Epidermal melanocyte (primary cell): ENCODE results near the gene OR8B3.
A peak's percentile ranks its signal among the peaks of the same experiment; 100 is the strongest.
"Not testable (repeated sequence)": the region's sequence is repeated elsewhere in the genome, so short reads cannot be mapped to it uniquely, and the experiment has no call there.

Source experiments
- DNase-seq: peaks from one replicate; pipeline ENCODE4 v3.0.0; 2011; ENCODE audit warnings: low spot score; ENCODE audit not compliant: insufficient read length

Gene OR8B3

DNA sequence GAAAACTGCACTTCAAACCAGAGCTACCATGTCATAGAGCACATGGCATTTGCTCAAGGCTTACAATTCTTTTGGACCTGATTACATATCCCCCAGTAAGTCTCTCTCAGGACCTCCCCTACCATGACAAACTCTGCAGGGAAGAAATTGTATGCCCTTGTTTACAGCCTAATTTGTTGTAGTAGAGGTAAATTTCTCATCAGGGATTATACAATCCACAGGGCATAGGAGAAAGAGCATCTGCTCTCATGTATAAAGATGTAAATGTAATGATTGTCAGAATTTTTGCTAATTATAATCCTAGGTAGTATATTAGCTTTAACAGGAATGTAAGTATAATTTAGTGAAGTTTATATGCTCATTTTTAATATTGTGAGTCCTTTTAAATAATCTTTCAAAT is at the start of gene OR8B3:
TSS of gene OR8B3 (minus strand) at position 101 of the 400 bp plus-strand sequence. CDS start 1,673 bp downstream, outside the sequence.
- no peak for DNase-seq

DNA sequence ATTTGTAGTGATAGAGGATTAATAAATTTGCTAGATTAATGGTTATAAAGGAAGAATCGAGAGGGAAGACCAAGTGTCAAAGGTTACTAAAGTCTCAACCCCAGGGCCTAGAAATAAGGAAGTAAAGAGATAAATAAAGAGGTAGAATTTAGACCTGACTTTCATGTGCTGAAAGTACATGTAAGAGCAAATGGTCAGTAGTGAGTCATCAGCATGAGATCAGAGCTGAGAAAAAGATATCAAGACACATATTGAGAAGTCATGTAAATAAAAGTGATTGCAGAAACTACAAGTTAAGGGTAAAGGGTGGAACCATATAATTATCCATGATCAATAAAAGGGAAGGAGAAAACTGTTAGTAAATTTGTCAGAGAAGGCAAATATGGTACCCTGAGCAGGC is 48.1 kb upstream of the OR8B3 start:
- DNase-seq = no peak

- DNase-seq = no peak
Measured at GRCh38 chr11:124445646-124446150, 46.9 kb upstream of the OR8B3 start, which contains the start of gene OR8B8. OR8B8 (minus strand) TSS chr11:124445696; CDS start chr11:124441085, 4,611 bp downstream.

GRCh38 chr11:124442847-124443246 is 44.0 kb upstream of the OR8B3 start:
- DNase-seq = no peak

GRCh38 chr11:124442442-124442841 is 43.6 kb upstream of the OR8B3 start:
- DNase-seq = no peak

DNA sequence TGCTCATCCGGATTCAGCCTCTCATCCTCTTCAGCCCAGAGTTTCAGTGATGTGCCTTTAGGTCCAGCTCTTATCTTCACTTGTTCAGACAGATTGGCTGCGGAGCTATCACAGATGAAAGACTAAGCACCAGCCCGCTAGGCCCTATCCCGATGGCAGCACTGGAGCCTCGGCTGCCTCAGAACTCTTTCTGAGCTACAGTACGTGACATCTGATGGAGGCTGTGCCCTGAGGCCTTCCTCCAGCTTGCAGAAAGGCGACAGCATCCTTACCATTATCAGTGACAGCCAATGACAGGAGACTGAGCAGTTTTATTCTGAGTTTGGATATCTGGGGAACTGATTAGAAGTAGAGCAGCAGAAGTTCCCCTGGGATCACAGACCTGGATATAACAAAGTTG is 42.7 kb upstream of the OR8B3 start:
- DNase-seq = no peak

GRCh38 chr11:124441081-124441480 is 42.3 kb upstream of the OR8B3 start:
- no peak for DNase-seq

GRCh38 chr11:124440608-124441007 is 41.8 kb upstream of the OR8B3 start:
- DNase-seq = no peak

DNA sequence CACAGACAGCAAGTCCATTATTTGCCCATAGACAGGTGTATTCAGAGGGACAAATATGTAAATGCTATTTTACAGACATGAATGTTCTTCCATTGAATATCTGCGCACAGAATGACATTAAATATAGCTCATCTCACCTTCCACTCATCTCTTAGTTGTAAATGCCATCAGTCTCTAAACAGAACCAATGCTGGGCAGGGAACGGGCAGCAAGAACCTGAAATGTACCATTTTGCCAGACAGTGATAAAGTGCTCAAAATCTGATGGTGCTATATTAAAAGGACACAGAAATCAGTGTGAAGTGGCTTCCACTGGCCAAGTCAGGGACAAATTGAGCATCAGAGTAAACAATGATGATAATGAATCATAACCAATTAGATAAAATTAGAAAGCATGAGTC is 35.9 kb upstream of the OR8B3 start:
- no peak for DNase-seq

- no peak for DNase-seq
Measured at GRCh38 chr11:124429599-124429998, 30.8 kb upstream of the OR8B3 start.

DNA sequence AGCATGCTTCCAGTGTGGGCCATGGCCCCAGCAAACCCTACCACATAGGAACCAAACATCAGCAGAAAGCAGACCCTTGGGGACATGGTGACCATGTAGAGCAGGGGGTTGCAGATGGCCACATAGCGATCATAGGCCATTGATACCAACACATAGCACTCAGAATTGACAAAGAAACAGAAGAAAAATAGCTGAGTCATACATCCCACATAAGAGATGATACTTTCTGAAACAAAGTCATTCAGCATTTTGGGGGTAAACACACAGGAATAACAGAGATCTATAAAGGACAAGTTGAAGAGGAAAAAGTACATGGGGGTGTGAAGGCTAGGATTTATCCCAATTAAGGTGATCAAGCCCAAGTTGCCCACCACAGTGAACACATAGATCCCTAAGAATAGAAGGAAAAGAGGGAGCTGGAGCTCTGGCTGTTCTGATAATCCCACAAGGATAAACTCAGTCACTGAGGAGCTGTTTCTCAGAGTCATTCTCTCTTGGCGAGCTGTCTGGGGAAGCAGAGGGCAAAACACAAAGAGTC is 25.6 kb upstream of the OR8B3 start, which contains the start of gene OR8B4:
TSS of gene OR8B4 (minus strand) at position 488 of the 538 bp plus-strand sequence. CDS start at position 488, 0 bp downstream.
- no peak for DNase-seq

DNA sequence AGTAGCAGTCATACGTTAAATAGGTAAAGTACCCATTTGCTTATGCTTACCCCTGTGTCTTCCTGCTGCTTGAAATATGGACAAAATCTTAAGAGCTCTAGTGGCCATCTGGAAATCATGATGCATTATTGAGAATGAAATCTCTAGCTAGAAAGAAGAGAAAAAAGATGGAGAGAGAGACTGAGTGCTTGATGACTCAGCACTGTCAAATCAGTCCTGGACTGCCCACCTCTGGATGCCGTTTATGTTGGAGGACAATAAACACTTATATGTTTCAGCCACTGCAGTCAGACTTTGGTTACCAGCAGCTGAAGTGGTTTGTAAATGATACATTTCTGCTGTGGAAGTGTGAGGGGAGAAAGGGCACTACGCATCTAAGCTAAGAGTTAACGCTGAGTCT is 22.2 kb upstream of the OR8B3 start:
- DNase-seq = no peak

GRCh38 chr11:124415356-124415923 is 16.6 kb upstream of the OR8B3 start:
- peak; percentile 32 for DNase-seq

DNA sequence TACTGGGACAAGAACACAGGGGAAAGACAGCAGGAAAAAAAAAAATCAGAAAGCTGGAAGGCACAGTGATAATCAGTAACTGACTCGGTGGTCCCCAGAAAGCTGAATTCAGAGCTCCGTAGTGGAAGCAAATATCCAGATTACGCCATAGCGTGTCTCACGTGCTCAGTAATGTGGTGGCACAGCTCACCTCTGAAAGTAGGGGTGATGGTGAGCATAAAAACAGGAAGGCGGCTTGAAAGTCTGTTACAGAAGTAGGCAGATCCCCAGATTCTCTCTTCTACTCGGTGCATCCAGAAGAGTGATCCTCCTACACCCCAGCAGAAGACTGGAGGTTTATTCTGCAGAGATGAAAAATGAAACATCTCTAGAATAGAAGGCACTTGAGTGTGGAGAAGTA is 11.1 kb upstream of the OR8B3 start:
- no peak for DNase-seq

GRCh38 chr11:124405581-124405980 is 6.8 kb upstream of the OR8B3 start:
- no peak for DNase-seq

DNA sequence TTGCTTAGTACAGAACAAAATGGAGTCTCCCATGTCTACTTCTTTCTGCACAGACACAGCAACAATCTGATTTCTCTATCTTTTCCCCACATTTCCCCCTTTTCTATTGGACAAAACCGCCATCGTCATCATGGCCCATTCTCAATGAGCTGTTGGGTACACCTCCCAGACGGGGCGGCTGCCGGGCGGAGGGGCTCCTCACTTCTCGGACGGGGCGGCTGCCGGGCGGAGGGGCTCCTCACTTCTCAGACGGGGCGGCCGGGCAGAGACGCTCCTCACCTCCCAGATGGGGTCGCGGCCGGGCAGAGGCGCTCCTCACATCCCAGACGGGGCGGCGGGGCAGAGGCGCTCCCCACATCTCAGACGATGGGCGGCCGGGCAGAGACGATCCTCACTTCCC is 4.4 kb upstream of the OR8B3 start:
- DNase-seq = not testable (repeated sequence)

DNA sequence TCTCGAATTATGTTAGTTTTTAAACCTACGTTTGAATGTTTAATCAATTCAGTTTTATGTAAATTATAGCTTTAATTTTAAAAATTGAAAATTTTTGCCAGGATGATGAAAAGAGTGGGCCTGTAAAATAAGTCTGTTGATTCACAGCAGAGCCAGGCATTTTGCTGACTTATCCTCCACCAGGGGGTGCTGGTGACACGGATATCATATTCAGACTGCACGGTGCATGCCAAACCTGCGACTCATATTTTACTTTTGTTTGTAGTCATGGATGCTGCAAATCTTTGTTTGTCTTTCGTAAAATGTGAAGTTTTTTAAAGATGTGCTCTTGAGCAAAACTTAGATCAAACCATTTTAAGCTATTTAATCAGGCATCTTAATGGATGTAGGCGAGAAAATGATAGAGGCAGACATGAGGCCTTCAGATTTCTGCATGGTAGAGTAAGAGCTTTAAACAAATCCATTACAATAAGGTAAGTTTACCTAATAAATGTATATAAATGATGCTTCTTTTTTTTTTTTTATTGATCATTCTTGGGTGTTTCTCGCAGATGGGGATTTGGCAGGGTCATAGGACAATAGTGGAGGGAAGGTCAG is 3.6 kb upstream of the OR8B3 start:
- DNase-seq = no peak

DNA sequence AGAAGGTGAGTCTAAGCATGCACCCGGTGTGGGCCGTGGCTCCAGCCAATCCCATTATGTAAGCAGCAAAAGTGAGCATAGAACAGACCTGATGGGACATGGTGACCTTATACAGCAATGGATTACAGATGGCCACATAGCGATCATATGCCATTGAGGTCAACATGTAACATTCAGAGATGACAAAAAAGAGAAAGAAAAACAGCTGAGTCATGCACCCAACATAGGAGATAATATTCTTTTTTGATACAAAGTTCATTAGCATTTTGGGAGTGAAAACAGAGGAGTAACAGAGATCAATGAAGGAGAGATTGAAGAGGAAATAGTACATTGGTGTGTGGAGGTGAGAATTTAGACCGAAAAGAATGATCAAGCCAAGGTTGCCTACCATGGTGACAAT is 2.0 kb downstream of the OR8B3 start:
- DNase-seq = not testable (repeated sequence)

GRCh38 chr11:124394408-124394807 is 4.4 kb downstream of the OR8B3 start:
- DNase-seq = no peak

GRCh38 chr11:124384399-124384798 is 14.4 kb downstream of the OR8B3 start, which contains the start of gene OR8B2:
OR8B2 (minus strand) TSS chr11:124384499; CDS start chr11:124383343, 1,156 bp downstream.
- no peak for DNase-seq

DNA sequence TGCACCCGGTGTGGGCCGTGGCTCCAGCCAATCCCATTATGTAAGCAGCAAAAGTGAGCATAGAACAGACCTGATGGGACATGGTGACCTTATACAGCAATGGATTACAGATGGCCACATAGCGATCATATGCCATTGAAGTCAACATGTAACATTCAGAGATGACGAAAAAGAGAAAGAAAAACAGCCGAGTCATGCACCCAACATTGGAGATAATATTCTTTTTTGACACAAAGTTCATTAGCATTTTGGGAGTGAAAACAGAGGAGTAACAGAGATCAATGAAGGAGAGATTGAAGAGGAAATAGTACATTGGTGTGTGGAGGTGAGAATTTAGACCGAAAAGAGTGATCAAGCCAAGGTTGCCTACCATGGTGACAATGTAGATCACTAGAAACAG is 16.0 kb downstream of the OR8B3 start:
- not testable (repeated sequence) for DNase-seq

DNA sequence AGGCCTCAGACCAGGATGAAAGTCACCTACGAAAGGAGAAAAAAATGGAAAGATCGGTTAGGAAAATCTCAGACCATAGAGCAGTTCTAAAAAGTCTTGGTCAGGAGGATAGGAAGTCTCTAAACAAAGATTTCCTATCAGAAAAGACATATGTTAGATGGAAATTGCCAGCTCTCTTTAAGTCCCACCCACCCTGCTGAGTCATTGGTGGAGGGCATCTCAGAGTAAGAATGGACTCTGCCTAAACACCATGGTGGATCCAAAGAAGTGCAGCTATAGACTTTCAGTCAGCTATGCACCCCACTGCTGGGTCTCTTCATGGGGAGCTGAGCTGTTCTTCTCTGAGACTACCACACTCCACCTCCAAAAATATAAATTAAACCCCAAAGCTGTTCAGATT is 18.2 kb downstream of the OR8B3 start:
- no peak for DNase-seq

- no peak for DNase-seq
Measured at GRCh38 chr11:124376280-124376679, 22.5 kb downstream of the OR8B3 start.
